Thyroid gland (tissue), 4 donors: Measurements from ENCODE around the gene MRPL33. TPM values are rescaled to one million over a fixed set of nuclear protein-coding genes. Genes with fewer than 3 reads are reported as not detected.
A peak's percentile ranks its signal among the peaks of the same experiment; 100 is the strongest.

Experiments
- DNase-seq, 2 donors: peaks; one replicate each; pipeline ENCODE4 v3.0.0-alpha.2; 2019
- H3K27ac ChIP-seq, 3 donors: fragments of 200-600 bp; sonication (generic); 1 replicate in 2 of 3; 2 replicates in 1 of 3; pipeline ENCODE4 v1.5.1; 2016 to 2019; ENCODE audit warnings: mild to moderate bottlenecking in 1 of 3, moderate library complexity in 1 of 3
- H3K27me3 ChIP-seq: fragments of 200-600 bp; sonication (generic); one replicate; pipeline ENCODE4 v1.5.1; 2019
- H3K36me3 ChIP-seq, 2 donors: fragments of 200-600 bp; sonication (generic); one replicate each; pipeline ENCODE4 v1.5.1; 2016 to 2019
- H3K4me1 ChIP-seq, 2 donors: fragments of 200-600 bp; sonication (generic); one replicate each; pipeline ENCODE4 v1.5.1; 2017 to 2019
- H3K4me3 ChIP-seq, 3 donors: fragments of 200-600 bp; sonication (generic); replicated peaks in 1 of 3; 1 replicate in 2 of 3; 2 replicates in 1 of 3; pipeline ENCODE4 v1.5.1; 2016; ENCODE audit warnings: mild to moderate bottlenecking in 1 of 3
- H3K9me3 ChIP-seq: fragments of 200-600 bp; sonication (generic); one replicate; pipeline ENCODE4 v1.5.1; 2017
- POLR2A ChIP-seq, 2 donors: fragments of 450-650 bp; IDR thresholded peaks; one replicate each; pipeline ENCODE4 v1.6.1; 2017; ENCODE audit warnings: antibody characterized with exemption in 2 of 2, mild to moderate bottlenecking in 2 of 2, moderate library complexity in 1 of 2
- WGBS, 2 donors: methylation state at CpG; one replicate each; pipeline ENCODE4 v1.1.5; 2017; 5-methylcytosine and 5-hydroxymethylcytosine counted together
- intact Hi-C: fragments of 100-400 bp; cut with DNase I; formaldehyde crosslinking; loops from one replicate; pipeline ENCODE4 v1.15.1; 2023
- total RNA-seq, 4 donors: library from RNA; depleted of rRNA; stranded (reverse); fragments of >200 nt; gene quantifications; one replicate each; pipeline ENCODE4 v1.2.3, GENCODE V29; 2016
- TF ChIP-seq, protein P1 (sequence below), 6 experiments: fragments of 200-600 bp in 3 of 6; fragments of 450-650 bp in 3 of 6; sonication (generic) in 3 of 6; IDR thresholded peaks; one replicate each; pipeline ENCODE4 v1.5.1; 2016 to 2019; ENCODE audit warnings: antibody characterized with exemption in 6 of 6, mild to moderate bottlenecking in 2 of 6, inconsistent platforms in 1 of 6, moderate library complexity in 1 of 6

MRPL33 gene
- total RNA-seq, 4 donors from 2014 or later = 70.2 to 166 (median 130) TPM

DNA sequence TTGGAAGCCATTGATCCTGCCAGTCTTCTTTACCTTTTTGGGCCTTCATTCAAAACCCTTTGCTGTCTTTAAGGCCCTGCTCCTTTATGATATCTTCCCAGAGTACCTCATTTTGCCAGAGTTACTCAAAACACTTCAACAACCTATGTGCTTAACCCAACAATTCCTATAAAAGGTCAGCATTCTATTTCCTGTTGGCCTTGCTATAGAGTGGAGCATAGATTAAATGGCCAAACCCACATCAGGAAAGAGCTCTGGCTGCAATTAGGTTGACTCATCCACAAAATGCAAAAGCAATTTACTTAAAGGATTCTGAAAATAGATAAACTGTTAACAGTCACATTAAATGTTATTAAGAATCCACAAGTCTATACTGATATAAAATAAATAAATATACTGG lies 21.2 kb downstream of the MRPL33 start:
- Histone ChIP-seq H3K4me1 (no peaks in the 10 kb centered on the region), H3K9me3 (no peaks in the 10 kb centered on the region), H3K36me3 (no peaks in the 10 kb centered on the region), H3K27ac (no peak overlapping the region), H3K4me3 (no peak overlapping the region), H3K27me3 (no peaks in the 10 kb centered on the region)
- DNase-seq = no peak
- TF ChIP-seq, protein P1, sequence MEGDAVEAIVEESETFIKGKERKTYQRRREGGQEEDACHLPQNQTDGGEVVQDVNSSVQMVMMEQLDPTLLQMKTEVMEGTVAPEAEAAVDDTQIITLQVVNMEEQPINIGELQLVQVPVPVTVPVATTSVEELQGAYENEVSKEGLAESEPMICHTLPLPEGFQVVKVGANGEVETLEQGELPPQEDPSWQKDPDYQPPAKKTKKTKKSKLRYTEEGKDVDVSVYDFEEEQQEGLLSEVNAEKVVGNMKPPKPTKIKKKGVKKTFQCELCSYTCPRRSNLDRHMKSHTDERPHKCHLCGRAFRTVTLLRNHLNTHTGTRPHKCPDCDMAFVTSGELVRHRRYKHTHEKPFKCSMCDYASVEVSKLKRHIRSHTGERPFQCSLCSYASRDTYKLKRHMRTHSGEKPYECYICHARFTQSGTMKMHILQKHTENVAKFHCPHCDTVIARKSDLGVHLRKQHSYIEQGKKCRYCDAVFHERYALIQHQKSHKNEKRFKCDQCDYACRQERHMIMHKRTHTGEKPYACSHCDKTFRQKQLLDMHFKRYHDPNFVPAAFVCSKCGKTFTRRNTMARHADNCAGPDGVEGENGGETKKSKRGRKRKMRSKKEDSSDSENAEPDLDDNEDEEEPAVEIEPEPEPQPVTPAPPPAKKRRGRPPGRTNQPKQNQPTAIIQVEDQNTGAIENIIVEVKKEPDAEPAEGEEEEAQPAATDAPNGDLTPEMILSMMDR (IDR thresholded peaks at IDR 0.05) = no peak
- no peak for TF ChIP-seq POLR2A (IDR thresholded peaks at IDR 0.05)
- intact Hi-C loops = no loop called here

GRCh38 chr2:27795093-27795834 lies 23.7 kb downstream of the MRPL33 start:
- H3K27ac ChIP-seq = peak overlapping the region in 2 of 3 donors; percentile 8 to 48
- peaks cover 0 to 11% of the 10 kb centered on the region in 2 donors for H3K4me1 ChIP-seq

DNA sequence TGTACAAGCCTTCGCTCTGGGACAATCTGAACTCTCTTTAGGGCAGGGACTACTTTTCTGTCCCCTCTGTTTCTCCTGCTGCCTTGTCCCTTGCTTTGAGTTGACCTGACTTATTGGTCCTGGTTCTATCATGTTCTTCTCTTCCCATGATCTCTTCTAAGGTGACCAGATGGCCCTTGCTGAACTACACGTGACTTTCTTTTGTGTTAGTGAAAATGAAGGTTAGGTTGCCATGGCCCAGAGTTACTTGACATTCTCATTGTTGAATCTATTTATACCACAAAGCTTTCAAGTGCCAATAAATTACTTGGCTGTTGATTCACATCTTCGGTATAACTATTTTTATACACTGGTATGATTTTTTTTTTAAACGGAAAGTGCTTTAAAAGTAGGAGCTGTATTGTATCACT lies 24.4 kb downstream of the MRPL33 start:
- peaks cover 0 to 11% of the 10 kb centered on the region in 2 donors for H3K4me1 ChIP-seq
- no peak overlapping the region for H3K4me3 ChIP-seq
- intact Hi-C loops = no loop called here
- H3K36me3 ChIP-seq = no peaks in the 10 kb centered on the region
- no peaks in the 10 kb centered on the region for H3K27me3 ChIP-seq
- H3K9me3 ChIP-seq = no peaks in the 10 kb centered on the region
- TF ChIP-seq, protein P1 (IDR thresholded peaks at IDR 0.05) = no peak
- TF ChIP-seq POLR2A (IDR thresholded peaks at IDR 0.05) = no peak
- DNase-seq = no peak
- 66 to 74% methylated on average over 4 of the region's 4 CpGs for WGBS, 2 donors
- H3K27ac ChIP-seq = peak overlapping the region in 2 of 3 donors; percentile 8 to 48

More at GRCh38 chr2:27795093-27795834, 23.7 kb downstream of the MRPL33 start:
- WGBS, 2 donors = 89 to 90% methylated on average over 8 of the region's 8 CpGs
- TF ChIP-seq, protein P1 (IDR thresholded peaks at IDR 0.05) = no peak
- TF ChIP-seq POLR2A (IDR thresholded peaks at IDR 0.05) = no peak
- no peak for DNase-seq
- Histone ChIP-seq H3K27me3 (no peaks in the 10 kb centered on the region), H3K9me3 (no peaks in the 10 kb centered on the region), H3K4me3 (no peak overlapping the region), H3K36me3 (no peaks in the 10 kb centered on the region)
- intact Hi-C loops = no loop called here

DNA sequence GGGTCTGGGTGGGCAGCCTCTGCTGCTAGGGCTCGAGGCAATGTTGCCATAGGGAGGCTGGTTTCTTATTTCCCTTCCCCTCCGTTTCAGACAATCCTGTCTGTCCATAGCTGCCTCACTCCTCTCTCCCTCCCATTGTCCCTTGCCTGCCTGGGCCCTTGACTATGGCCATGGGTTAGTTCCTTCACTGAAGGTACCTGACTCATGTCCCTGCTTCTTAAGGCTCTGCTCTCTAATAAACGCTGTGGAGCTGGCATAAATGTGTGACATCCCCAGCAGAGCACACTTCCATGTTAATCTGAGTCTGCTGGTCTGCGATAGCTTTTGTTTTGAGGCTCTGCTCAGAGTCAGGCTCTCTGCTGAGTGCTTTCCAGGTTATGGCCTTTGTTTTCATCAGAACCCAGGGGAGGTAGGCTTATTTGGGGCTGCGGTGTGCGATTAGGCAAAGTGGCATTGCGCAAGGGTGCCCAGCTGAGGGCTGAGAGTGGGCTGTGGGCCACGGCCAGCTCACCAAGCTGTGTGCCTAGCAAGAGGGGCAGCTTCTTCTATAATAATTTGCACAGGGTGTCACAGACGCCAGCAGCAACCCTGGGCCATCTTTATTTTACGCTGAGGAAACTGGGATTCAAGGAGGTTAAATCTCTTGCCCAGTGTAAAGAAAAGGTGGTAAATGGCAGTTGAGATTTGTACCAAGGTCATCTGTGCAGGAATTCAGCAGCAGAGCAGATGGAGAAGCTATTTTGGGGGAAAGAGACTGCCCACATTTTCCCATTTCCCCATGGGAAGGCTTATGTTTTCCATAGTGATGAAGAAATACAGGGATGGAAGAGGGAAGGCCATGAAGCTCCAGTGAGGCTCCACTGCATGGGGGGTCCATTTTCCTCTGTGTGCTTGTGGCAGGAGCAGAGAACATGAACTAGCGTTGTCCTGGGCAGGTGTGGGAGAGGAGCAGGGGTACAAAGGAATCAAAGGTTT lies 25.6 kb downstream of the MRPL33 start:
- peaks cover 0 to 11% of the 10 kb centered on the region in 2 donors for H3K4me1 ChIP-seq
- no peak overlapping the region for H3K4me3 ChIP-seq
- TF ChIP-seq, protein P1 (IDR thresholded peaks at IDR 0.05) = no peak
- TF ChIP-seq POLR2A (IDR thresholded peaks at IDR 0.05) = no peak
- H3K27me3 ChIP-seq = no peaks in the 10 kb centered on the region
- H3K27ac ChIP-seq = peak overlapping the region in 1 of 3 donors; percentile 50
- WGBS, 2 donors = 83 to 90% methylated on average over 11 of the region's 11 CpGs
- intact Hi-C loops = no loop called here
- H3K9me3 ChIP-seq = no peaks in the 10 kb centered on the region
- H3K36me3 ChIP-seq = no peaks in the 10 kb centered on the region
- DNase-seq = no peak
